Ecto neural progenitor cell (in vitro differentiated cells): ENCODE measurements around the gene ANKRD55.
"Not testable (repeated sequence)": the region's sequence is repeated elsewhere in the genome, so short reads cannot be mapped to it uniquely, and the experiment has no call there.

ENCODE experiments used
- DNase-seq: peaks from one replicate; pipeline ENCODE4 v3.0.0-alpha.2; 2018; ENCODE audit warnings: low spot score

The ANKRD55 gene

GRCh38 chr5:56253126-56253525 lies 20.0 kb upstream of the ANKRD55 start:
- no peak for DNase-seq

GRCh38 chr5:56251918-56252553 lies 18.9 kb upstream of the ANKRD55 start:
- DNase-seq: no peak

- DNase-seq: no peak
Observed at GRCh38 chr5:56251440-56251839, 18.3 kb upstream of the ANKRD55 start.

GRCh38 chr5:56250011-56250410 lies 16.9 kb upstream of the ANKRD55 start:
- no peak for DNase-seq

- DNase-seq: not testable (repeated sequence)
Observed at GRCh38 chr5:56249085-56249484, 16.0 kb upstream of the ANKRD55 start.

- DNase-seq: no peak
Observed at GRCh38 chr5:56247592-56247991, 14.5 kb upstream of the ANKRD55 start.

- no peak for DNase-seq
Observed at GRCh38 chr5:56246769-56247168, 13.6 kb upstream of the ANKRD55 start.

- DNase-seq: no peak
Observed at GRCh38 chr5:56245481-56245880, 12.4 kb upstream of the ANKRD55 start.

GRCh38 chr5:56244627-56245026 lies 11.5 kb upstream of the ANKRD55 start:
- no peak for DNase-seq

GRCh38 chr5:56242271-56242670 lies 9.1 kb upstream of the ANKRD55 start:
- DNase-seq: not testable (repeated sequence)

GRCh38 chr5:56232538-56232937 lies 592 bp downstream of the ANKRD55 start:
- no peak for DNase-seq

- DNase-seq: no peak
Observed at GRCh38 chr5:56230576-56230975, 2.6 kb downstream of the ANKRD55 start.

GRCh38 chr5:56229111-56229510 lies 4.0 kb downstream of the ANKRD55 start:
- DNase-seq: no peak

GRCh38 chr5:56228631-56229030 lies 4.5 kb downstream of the ANKRD55 start:
- no peak for DNase-seq

- DNase-seq: no peak
Observed at GRCh38 chr5:56227691-56228090, 5.4 kb downstream of the ANKRD55 start.

GRCh38 chr5:56223298-56223697 lies 9.8 kb downstream of the ANKRD55 start:
- not testable (repeated sequence) for DNase-seq

- DNase-seq: not testable (repeated sequence)
Observed at GRCh38 chr5:56221601-56222000, 11.5 kb downstream of the ANKRD55 start.

GRCh38 chr5:56215019-56215830 lies 17.9 kb downstream of the ANKRD55 start:
- no peak for DNase-seq

GRCh38 chr5:56213886-56214535 lies 19.1 kb downstream of the ANKRD55 start:
- not testable (repeated sequence) for DNase-seq

GRCh38 chr5:56212130-56212879 lies 20.8 kb downstream of the ANKRD55 start:
- DNase-seq: no peak

GRCh38 chr5:56211298-56211865 lies 21.7 kb downstream of the ANKRD55 start:
- no peak for DNase-seq

- no peak for DNase-seq
Observed at GRCh38 chr5:56208681-56209080, 24.4 kb downstream of the ANKRD55 start.
